HL-60 (cell line): ENCODE results near the gene TCF25.

Source experiments
- CTCF ChIP-seq: IDR thresholded peaks from one replicate; pipeline ENCODE4 v1.5.1; 2011; ENCODE audit warnings: low read length, control low read depth, inconsistent platforms; ENCODE audit not compliant: insufficient read depth
- GABPA ChIP-seq: IDR thresholded peaks from 2 replicates; pipeline ENCODE4 v1.6.1; 2012; ENCODE audit warnings: low read depth
- POLR2AphosphoS5 ChIP-seq: IDR thresholded peaks from 2 replicates; pipeline ENCODE4 v1.6.1; 2012; ENCODE audit warnings: low read depth
- SPI1 ChIP-seq: IDR thresholded peaks from 2 replicates; pipeline ENCODE4 v1.6.1; 2012; ENCODE audit warnings: low read depth, mild to moderate bottlenecking, borderline replicate concordance
- TF ChIP-seq, protein P1 (sequence below): IDR thresholded peaks from 2 replicates; pipeline ENCODE4 v1.6.1; 2012; ENCODE audit warnings: low read depth; ENCODE audit not compliant: insufficient replicate concordance

GRCh38 chr16:89956505-89957215, 83.3 kb downstream of the TCF25 start:
- TF ChIP-seq CTCF, result no peak
- TF ChIP-seq POLR2AphosphoS5, result no peak
- TF ChIP-seq, protein P1, sequence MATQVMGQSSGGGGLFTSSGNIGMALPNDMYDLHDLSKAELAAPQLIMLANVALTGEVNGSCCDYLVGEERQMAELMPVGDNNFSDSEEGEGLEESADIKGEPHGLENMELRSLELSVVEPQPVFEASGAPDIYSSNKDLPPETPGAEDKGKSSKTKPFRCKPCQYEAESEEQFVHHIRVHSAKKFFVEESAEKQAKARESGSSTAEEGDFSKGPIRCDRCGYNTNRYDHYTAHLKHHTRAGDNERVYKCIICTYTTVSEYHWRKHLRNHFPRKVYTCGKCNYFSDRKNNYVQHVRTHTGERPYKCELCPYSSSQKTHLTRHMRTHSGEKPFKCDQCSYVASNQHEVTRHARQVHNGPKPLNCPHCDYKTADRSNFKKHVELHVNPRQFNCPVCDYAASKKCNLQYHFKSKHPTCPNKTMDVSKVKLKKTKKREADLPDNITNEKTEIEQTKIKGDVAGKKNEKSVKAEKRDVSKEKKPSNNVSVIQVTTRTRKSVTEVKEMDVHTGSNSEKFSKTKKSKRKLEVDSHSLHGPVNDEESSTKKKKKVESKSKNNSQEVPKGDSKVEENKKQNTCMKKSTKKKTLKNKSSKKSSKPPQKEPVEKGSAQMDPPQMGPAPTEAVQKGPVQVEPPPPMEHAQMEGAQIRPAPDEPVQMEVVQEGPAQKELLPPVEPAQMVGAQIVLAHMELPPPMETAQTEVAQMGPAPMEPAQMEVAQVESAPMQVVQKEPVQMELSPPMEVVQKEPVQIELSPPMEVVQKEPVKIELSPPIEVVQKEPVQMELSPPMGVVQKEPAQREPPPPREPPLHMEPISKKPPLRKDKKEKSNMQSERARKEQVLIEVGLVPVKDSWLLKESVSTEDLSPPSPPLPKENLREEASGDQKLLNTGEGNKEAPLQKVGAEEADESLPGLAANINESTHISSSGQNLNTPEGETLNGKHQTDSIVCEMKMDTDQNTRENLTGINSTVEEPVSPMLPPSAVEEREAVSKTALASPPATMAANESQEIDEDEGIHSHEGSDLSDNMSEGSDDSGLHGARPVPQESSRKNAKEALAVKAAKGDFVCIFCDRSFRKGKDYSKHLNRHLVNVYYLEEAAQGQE, result no peak
- TF ChIP-seq GABPA, result no peak
- TF ChIP-seq SPI1, result peak; percentile 62; the same call in 1 of the 2 replicates
